SK-N-SH treated with all-trans-retinoic acid at 6 μM for 48 hours (cell line): ENCODE data around the gene NACC1.

Experiments
- ATAC-seq: fragments of 200-7000 bp; cut with Tn5 transposase; 3 replicates; pipeline ENCODE4 v1.9.1; 2020; ENCODE audit warnings: mild to moderate bottlenecking, moderate library complexity
- ARNTL ChIP-seq: fragments of 450-650 bp; formaldehyde crosslinking; IDR thresholded peaks from 2 replicates; pipeline ENCODE4 v1.5.0; 2020; ENCODE audit warnings: low read depth, mild to moderate bottlenecking, moderate library complexity, borderline replicate concordance
- BACH2 ChIP-seq: fragments of 250-450 bp; sonication (Bioruptor Pico); IDR thresholded peaks from 2 replicates; pipeline ENCODE4 v1.9.0; 2021; ENCODE audit warnings: mild to moderate bottlenecking, borderline replicate concordance
- CREB5 ChIP-seq: fragments of 250-450 bp; sonication (Bioruptor Pico); IDR thresholded peaks from 2 replicates; pipeline ENCODE4 v1.5.1; 2020; ENCODE audit warnings: low read depth, mild to moderate bottlenecking, moderate library complexity
- CSDC2 ChIP-seq: fragments of 250-450 bp; sonication (Bioruptor Pico); IDR thresholded peaks from 2 replicates; pipeline ENCODE4 v1.5.0; 2020; ENCODE audit warnings: mild to moderate bottlenecking, moderate library complexity
- CSRNP3 ChIP-seq: fragments of 250-450 bp; sonication (Bioruptor Pico); IDR thresholded peaks from 2 replicates; pipeline ENCODE4 v1.5.1; 2021; ENCODE audit warnings: mild to moderate bottlenecking, moderate library complexity
- ESRRG ChIP-seq: fragments of 250-450 bp; sonication (Bioruptor Pico); IDR thresholded peaks from 2 replicates; pipeline ENCODE4 v1.6.1; 2021; ENCODE audit warnings: mild to moderate bottlenecking
- GLIS3 ChIP-seq: fragments of 250-450 bp; sonication (Bioruptor Pico); IDR thresholded peaks from 2 replicates; pipeline ENCODE4 v1.5.0; 2020; ENCODE audit warnings: mild to moderate bottlenecking, moderate library complexity
- OSR1 ChIP-seq: fragments of 250-450 bp; sonication (Bioruptor Pico); IDR thresholded peaks from 2 replicates; pipeline ENCODE4 v1.8.0; 2022; ENCODE audit warnings: moderate library complexity, mild to moderate bottlenecking, inconsistent platforms
- PATZ1 ChIP-seq: fragments of 250-450 bp; sonication (Bioruptor Pico); IDR thresholded peaks from 2 replicates; pipeline ENCODE4 v1.8.0; 2020; ENCODE audit warnings: mild to moderate bottlenecking, moderate library complexity, borderline replicate concordance
- SNAI2 ChIP-seq: fragments of 250-450 bp; sonication (Bioruptor Pico); IDR thresholded peaks from 2 replicates; pipeline ENCODE4 v1.5.0; 2020; ENCODE audit warnings: mild to moderate bottlenecking, moderate library complexity
- TCF4 ChIP-seq: fragments of 250-450 bp; sonication (Bioruptor Pico); IDR thresholded peaks from 2 replicates; pipeline ENCODE4 v1.8.0; 2021; ENCODE audit warnings: mild to moderate bottlenecking, moderate library complexity, borderline replicate concordance
- TOX ChIP-seq: fragments of 250-450 bp; sonication (Bioruptor Pico); IDR thresholded peaks from 2 replicates; pipeline ENCODE4 v1.8.0; 2021; ENCODE audit warnings: mild to moderate bottlenecking, moderate library complexity, borderline replicate concordance
- ZC3H10 ChIP-seq: fragments of 250-450 bp; sonication (Bioruptor Pico); IDR thresholded peaks from 2 replicates; pipeline ENCODE4 v1.5.1; 2021; ENCODE audit warnings: mild to moderate bottlenecking, moderate library complexity
- ZFP3 ChIP-seq: fragments of 250-450 bp; sonication (Bioruptor Pico); IDR thresholded peaks from 2 replicates; pipeline ENCODE4 v1.5.0; 2020; ENCODE audit warnings: mild to moderate bottlenecking, moderate library complexity
- ZFP30 ChIP-seq: fragments of 450-650 bp; formaldehyde crosslinking; IDR thresholded peaks from 2 replicates; pipeline ENCODE4 v1.5.0; 2022; ENCODE audit warnings: mild to moderate bottlenecking, moderate library complexity
- ZNF565 ChIP-seq: fragments of 450-650 bp; formaldehyde crosslinking; conservative IDR thresholded peaks from 2 replicates; pipeline ENCODE4 v1.5.0; 2020; ENCODE audit warnings: low read depth, mild to moderate bottlenecking, moderate library complexity
- ZNF70 ChIP-seq: fragments of 450-650 bp; formaldehyde crosslinking; IDR thresholded peaks from 2 replicates; pipeline ENCODE4 v1.5.0; 2020; ENCODE audit warnings: mild to moderate bottlenecking, moderate library complexity
- ZNF8 ChIP-seq: fragments of 450-650 bp; formaldehyde crosslinking; IDR thresholded peaks from 2 replicates; pipeline ENCODE4 v1.5.0; 2020; ENCODE audit warnings: mild to moderate bottlenecking, moderate library complexity
- TF ChIP-seq, protein P1 (sequence below): fragments of 250-450 bp; sonication (Bioruptor Pico); IDR thresholded peaks from 2 replicates; pipeline ENCODE4 v1.8.0; 2021; ENCODE audit warnings: low read depth, mild to moderate bottlenecking, moderate library complexity, borderline replicate concordance
- TF ChIP-seq, protein P2 (sequence below): fragments of 250-450 bp; sonication (Bioruptor Pico); IDR thresholded peaks from 2 replicates; pipeline ENCODE4 v1.5.0; 2020; ENCODE audit warnings: mild to moderate bottlenecking, moderate library complexity

The NACC1 gene

DNA sequence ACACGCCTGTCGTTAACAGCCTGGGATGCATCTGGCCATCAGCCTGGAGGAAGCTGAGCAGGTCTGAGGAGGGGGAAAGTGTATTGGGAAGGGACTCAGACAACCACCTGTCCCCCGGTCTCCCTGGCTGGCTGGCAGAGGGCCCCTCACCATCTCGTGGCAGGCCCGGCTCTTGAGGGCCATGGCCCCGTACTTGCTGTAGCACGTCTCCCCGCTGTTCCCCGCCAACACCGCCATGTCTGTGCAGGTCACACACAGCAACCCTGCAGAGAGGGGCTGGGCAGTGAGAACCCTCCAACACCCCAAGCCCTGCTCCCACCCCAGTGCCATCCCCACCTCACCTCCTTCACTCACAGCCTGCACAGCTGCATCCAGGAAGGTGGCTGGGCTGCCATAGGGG, 5.5 kb upstream of the NACC1 start (continued):
- TF ChIP-seq PATZ1 (CRISPR knock-in tag), result no peak

DNA sequence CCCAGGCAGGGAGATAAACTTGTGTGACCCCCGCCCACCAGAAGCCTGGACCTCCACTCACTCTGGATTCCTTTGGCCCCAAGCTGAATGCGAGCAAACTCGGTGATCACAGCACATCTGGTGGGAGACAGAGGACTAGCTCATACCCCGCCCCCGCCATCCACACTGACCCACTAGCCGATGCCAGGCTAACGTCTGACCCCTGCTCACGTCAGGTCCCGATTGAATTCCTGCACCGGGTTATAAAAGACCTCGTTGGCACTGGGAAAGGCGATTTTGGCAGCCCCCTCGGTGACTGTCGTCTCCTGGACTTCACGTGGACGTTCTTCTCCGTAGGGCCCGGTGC, 2.2 kb upstream of the NACC1 start:
- no peak for TF ChIP-seq ESRRG (CRISPR knock-in tag)
- TF ChIP-seq BACH2, result no peak
- TF ChIP-seq, protein P1, sequence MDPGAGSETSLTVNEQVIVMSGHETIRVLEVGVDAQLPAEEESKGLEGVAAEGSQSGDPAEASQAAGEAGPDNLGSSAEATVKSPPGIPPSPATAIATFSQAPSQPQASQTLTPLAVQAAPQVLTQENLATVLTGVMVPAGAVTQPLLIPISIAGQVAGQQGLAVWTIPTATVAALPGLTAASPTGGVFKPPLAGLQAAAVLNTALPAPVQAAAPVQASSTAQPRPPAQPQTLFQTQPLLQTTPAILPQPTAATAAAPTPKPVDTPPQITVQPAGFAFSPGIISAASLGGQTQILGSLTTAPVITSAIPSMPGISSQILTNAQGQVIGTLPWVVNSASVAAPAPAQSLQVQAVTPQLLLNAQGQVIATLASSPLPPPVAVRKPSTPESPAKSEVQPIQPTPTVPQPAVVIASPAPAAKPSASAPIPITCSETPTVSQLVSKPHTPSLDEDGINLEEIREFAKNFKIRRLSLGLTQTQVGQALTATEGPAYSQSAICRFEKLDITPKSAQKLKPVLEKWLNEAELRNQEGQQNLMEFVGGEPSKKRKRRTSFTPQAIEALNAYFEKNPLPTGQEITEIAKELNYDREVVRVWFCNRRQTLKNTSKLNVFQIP (CRISPR knock-in tag), result no peak
- TF ChIP-seq SNAI2 (CRISPR knock-in tag), result no peak
- TF ChIP-seq, protein P2, sequence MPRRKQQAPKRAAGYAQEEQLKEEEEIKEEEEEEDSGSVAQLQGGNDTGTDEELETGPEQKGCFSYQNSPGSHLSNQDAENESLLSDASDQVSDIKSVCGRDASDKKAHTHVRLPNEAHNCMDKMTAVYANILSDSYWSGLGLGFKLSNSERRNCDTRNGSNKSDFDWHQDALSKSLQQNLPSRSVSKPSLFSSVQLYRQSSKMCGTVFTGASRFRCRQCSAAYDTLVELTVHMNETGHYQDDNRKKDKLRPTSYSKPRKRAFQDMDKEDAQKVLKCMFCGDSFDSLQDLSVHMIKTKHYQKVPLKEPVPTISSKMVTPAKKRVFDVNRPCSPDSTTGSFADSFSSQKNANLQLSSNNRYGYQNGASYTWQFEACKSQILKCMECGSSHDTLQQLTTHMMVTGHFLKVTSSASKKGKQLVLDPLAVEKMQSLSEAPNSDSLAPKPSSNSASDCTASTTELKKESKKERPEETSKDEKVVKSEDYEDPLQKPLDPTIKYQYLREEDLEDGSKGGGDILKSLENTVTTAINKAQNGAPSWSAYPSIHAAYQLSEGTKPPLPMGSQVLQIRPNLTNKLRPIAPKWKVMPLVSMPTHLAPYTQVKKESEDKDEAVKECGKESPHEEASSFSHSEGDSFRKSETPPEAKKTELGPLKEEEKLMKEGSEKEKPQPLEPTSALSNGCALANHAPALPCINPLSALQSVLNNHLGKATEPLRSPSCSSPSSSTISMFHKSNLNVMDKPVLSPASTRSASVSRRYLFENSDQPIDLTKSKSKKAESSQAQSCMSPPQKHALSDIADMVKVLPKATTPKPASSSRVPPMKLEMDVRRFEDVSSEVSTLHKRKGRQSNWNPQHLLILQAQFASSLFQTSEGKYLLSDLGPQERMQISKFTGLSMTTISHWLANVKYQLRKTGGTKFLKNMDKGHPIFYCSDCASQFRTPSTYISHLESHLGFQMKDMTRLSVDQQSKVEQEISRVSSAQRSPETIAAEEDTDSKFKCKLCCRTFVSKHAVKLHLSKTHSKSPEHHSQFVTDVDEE, result no peak
- no peak for TF ChIP-seq ZFP3
- TF ChIP-seq CREB5, result no peak
- no peak for TF ChIP-seq ZNF565 (CRISPR knock-in tag)
- no peak for TF ChIP-seq GLIS3 (CRISPR knock-in tag)
- TF ChIP-seq ARNTL (CRISPR knock-in tag), result no peak
- TF ChIP-seq TCF4 (CRISPR knock-in tag), result no peak
- no peak for TF ChIP-seq CSRNP3 (CRISPR knock-in tag)
- TF ChIP-seq CSDC2 (CRISPR knock-in tag), result no peak
- no peak for TF ChIP-seq ZNF8 (CRISPR knock-in tag)
- no peak for TF ChIP-seq ZC3H10 (CRISPR knock-in tag)
- no peak for TF ChIP-seq TOX
- TF ChIP-seq ZFP30, result no peak
- no peak for TF ChIP-seq PATZ1 (CRISPR knock-in tag)
- no peak for ATAC-seq

DNA sequence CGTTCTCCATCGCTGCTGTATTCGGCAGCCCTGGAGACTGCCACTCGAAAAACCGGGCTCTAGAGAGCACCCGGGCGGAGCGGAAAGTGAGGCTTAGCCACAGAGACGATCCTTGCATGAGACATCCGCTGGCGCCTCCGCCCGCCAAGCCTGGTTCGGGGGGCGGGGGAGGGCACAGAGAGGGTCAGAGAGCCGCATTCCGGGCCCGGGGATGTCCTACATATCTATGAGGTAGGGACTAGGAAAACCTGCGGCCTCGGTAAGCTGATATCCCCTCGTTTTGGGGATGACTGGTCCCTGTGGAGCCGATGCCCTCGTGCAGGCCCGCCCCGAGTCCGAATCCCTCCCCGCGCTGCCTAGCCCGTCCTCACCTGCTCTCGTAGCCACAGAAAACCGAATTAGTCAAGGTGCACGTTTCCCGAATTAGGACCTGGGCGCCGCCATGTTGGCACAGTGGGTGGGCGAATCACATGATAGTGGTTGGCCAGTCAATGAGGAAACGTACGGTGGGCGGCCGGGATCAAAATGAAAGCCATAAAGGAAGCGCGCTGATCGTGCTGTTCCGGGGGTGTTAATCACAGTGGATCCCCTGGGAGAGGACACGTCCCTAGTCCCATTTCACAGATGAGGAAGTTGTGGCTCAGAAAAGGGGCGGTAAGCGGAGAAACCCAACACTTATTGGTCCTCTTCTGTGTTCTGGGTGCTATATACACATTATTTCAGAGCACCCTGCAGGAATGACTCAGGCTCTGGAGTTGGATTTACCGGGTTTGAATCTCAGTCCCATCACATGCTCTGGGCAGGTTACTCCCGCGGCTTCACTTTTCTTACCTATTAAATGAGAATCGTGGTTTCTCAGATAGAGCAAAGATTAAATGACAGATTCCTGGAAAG, 1.5 kb upstream of the NACC1 start, which contains the start of gene TRMT1:
TSS of gene TRMT1 (minus strand) at position 459 of the 894 bp plus-strand sequence. CDS start at position 118, 341 bp downstream.
- ATAC-seq, result peak; percentile 75
- TF ChIP-seq OSR1 (CRISPR knock-in tag) (no peak), ZFP3 (0 out of 2 replicates have a peak, but pooled peaks have one; percentile 62), TCF4 (CRISPR knock-in tag) (no peak), SNAI2 (CRISPR knock-in tag) (no peak), GLIS3 (CRISPR knock-in tag) (peak; percentile 84; the same call in 1 of the 2 replicates), ZNF70 (CRISPR knock-in tag) (0 out of 2 replicates have a peak, but pooled peaks have one; percentile 41)
- TF ChIP-seq, protein P1 (CRISPR knock-in tag), result no peak
